HepG2 (cell line): Measurements from ENCODE around the gene GDF11. TPM values are rescaled to one million over a fixed set of nuclear protein-coding genes. Genes with fewer than 3 reads are reported as not detected.

Experiments
- CENPX ChIP-seq: sonication (generic); formaldehyde crosslinking; IDR thresholded peaks from 2 replicates; pipeline ENCODE4 v1.9.0; 2021; ENCODE audit warnings: mild to moderate bottlenecking, missing genetic modification reagents, moderate library complexity
- HNF1A ChIP-seq, 2 experiments: sonication (generic) in 1 of 2; formaldehyde crosslinking in 1 of 2; IDR thresholded peaks; 2 replicates each; pipeline versions ENCODE4 v1.4.0 to v1.6.1; 2016 to 2020; ENCODE audit warnings: borderline replicate concordance in 1 of 2, low read depth in 1 of 2, mild to moderate bottlenecking in 1 of 2, missing genetic modification reagents in 1 of 2
- HNRNPLL ChIP-seq: fragments of 200-400 bp; formaldehyde crosslinking; IDR thresholded peaks from 2 replicates; pipeline ENCODE4 v1.6.1; 2017; ENCODE audit warnings: mild to moderate bottlenecking, low read depth, low read length; ENCODE audit not compliant: poor library complexity, severe bottlenecking
- HOXA9 ChIP-seq: sonication (generic); formaldehyde crosslinking; IDR thresholded peaks from 2 replicates; pipeline ENCODE4 v1.8.1; 2022; ENCODE audit warnings: missing genetic modification reagents, mild to moderate bottlenecking, moderate library complexity, borderline replicate concordance
- MEF2D ChIP-seq: sonication (generic); formaldehyde crosslinking; IDR thresholded peaks from 2 replicates; pipeline ENCODE4 v1.5.1; 2020; ENCODE audit warnings: mild to moderate bottlenecking, missing genetic modification reagents
- MLLT10 ChIP-seq: sonication (generic); formaldehyde crosslinking; IDR thresholded peaks from 2 replicates; pipeline ENCODE4 v1.4.0; 2020; ENCODE audit warnings: missing genetic modification reagents
- NAIF1 ChIP-seq: sonication (generic); formaldehyde crosslinking; IDR thresholded peaks from 2 replicates; pipeline ENCODE4 v1.5.0; 2020; ENCODE audit warnings: mild to moderate bottlenecking, missing genetic modification reagents, borderline replicate concordance
- NFE2 ChIP-seq: sonication (generic); formaldehyde crosslinking; IDR thresholded peaks from 2 replicates; pipeline ENCODE4 v1.4.0; 2020; ENCODE audit warnings: missing genetic modification reagents
- NFE2L2 ChIP-seq: fragments of 150-350 bp; IDR thresholded peaks from 2 replicates; pipeline ENCODE4 v1.6.1; 2014; ENCODE audit warnings: low read length
- POGZ ChIP-seq: sonication (generic); formaldehyde crosslinking; IDR thresholded peaks from 2 replicates; pipeline ENCODE4 v1.4.0; 2020; ENCODE audit warnings: mild to moderate bottlenecking, missing genetic modification reagents
- RARG ChIP-seq: sonication (generic); formaldehyde crosslinking; IDR thresholded peaks from 2 replicates; pipeline ENCODE4 v1.4.0; 2020; ENCODE audit warnings: low read depth, mild to moderate bottlenecking, missing genetic modification reagents
- SRY ChIP-seq: sonication (generic); formaldehyde crosslinking; IDR thresholded peaks from 2 replicates; pipeline ENCODE4 v1.8.0; 2022; ENCODE audit warnings: mild to moderate bottlenecking, missing genetic modification reagents
- TCF12 ChIP-seq, 2 experiments: fragments of 450-650 bp in 1 of 2; sonication (generic) in 1 of 2; formaldehyde crosslinking in 1 of 2; IDR thresholded peaks; 2 replicates each; pipeline versions ENCODE4 v1.6.1 to v1.8.0; 2017 to 2022; ENCODE audit warnings: antibody characterized with exemption in 1 of 2, mild to moderate bottlenecking in 1 of 2, missing genetic modification reagents in 1 of 2, moderate library complexity in 1 of 2
- THAP11 ChIP-seq: IDR thresholded peaks from 2 replicates; pipeline ENCODE4 v1.6.1; 2016; ENCODE audit warnings: missing biosample characterization, missing genetic modification reagents
- XBP1 ChIP-seq: sonication (generic); formaldehyde crosslinking; IDR thresholded peaks from 2 replicates; pipeline ENCODE4 v1.5.0; 2020; ENCODE audit warnings: missing genetic modification reagents
- ZBTB42 ChIP-seq: sonication (generic); formaldehyde crosslinking; IDR thresholded peaks from 2 replicates; pipeline ENCODE4 v1.5.0; 2020; ENCODE audit warnings: mild to moderate bottlenecking, missing genetic modification reagents
- ZBTB8A ChIP-seq: sonication (generic); formaldehyde crosslinking; IDR thresholded peaks from 2 replicates; pipeline ENCODE4 v1.4.0; 2020; ENCODE audit warnings: mild to moderate bottlenecking, low read depth, missing genetic modification reagents, borderline replicate concordance
- ZNF224 ChIP-seq: sonication (generic); formaldehyde crosslinking; IDR thresholded peaks from 2 replicates; pipeline ENCODE4 v1.5.0; 2020; ENCODE audit warnings: mild to moderate bottlenecking, missing genetic modification reagents
- ZNF230 ChIP-seq: sonication (generic); formaldehyde crosslinking; IDR thresholded peaks from 2 replicates; pipeline ENCODE4 v1.4.0; 2020; ENCODE audit warnings: mild to moderate bottlenecking, missing genetic modification reagents
- ZNF451 ChIP-seq: sonication (generic); formaldehyde crosslinking; IDR thresholded peaks from 2 replicates; pipeline ENCODE4 v1.5.0; 2020; ENCODE audit warnings: mild to moderate bottlenecking, missing genetic modification reagents
- ZNF598 ChIP-seq: sonication (generic); formaldehyde crosslinking; IDR thresholded peaks from 2 replicates; pipeline ENCODE4 v1.5.1; 2020; ENCODE audit warnings: mild to moderate bottlenecking, missing genetic modification reagents, borderline replicate concordance
- ZNF605 ChIP-seq: sonication (generic); formaldehyde crosslinking; IDR thresholded peaks from 2 replicates; pipeline ENCODE4 v1.8.0; 2022; ENCODE audit warnings: mild to moderate bottlenecking, missing genetic modification reagents
- ZNF616 ChIP-seq: sonication (generic); formaldehyde crosslinking; IDR thresholded peaks from 2 replicates; pipeline ENCODE4 v1.5.0; 2020; ENCODE audit warnings: low read depth, mild to moderate bottlenecking, missing genetic modification reagents
- ZNF788 ChIP-seq: sonication (generic); formaldehyde crosslinking; IDR thresholded peaks from 2 replicates; pipeline ENCODE4 v1.5.0; 2020; ENCODE audit warnings: mild to moderate bottlenecking, missing genetic modification reagents, borderline replicate concordance
- polyA plus RNA-seq, 8 experiments: library from polyadenylated mRNA; depleted of rRNA in 3 of 8; stranded (reverse) in 7 of 8; unstranded in 1 of 8; fragments of >200 nt; fragmentation: Illumina TruSeq in 4 of 8; extraction: Trizol in 4 of 8; gene quantifications; 2 replicates each; pipeline versions ENCODE4 v1.2.1 to v1.2.3, GENCODE V29; 2011 to 2016; ENCODE audit warnings: low read depth in 4 of 8, missing spikeins in 1 of 8, mixed read lengths in 1 of 8; ENCODE audit not compliant: insufficient read depth in 1 of 8
- total RNA-seq, 5 experiments: library from RNA; depleted of rRNA; stranded (reverse); fragments of >200 nt; fragmentation: Illumina TruSeq; extraction: Trizol; gene quantifications; 2 replicates each; pipeline ENCODE4 v1.2.3, GENCODE V29; 2016; ENCODE audit warnings: low read depth in 1 of 5

GDF11 gene
- total and polyA plus RNA-seq, 2 of the 13 experiments (the other 11 are each of a cell fraction or from before 2014, with no cell fraction given) = 0.63 to 1.5 TPM

DNA sequence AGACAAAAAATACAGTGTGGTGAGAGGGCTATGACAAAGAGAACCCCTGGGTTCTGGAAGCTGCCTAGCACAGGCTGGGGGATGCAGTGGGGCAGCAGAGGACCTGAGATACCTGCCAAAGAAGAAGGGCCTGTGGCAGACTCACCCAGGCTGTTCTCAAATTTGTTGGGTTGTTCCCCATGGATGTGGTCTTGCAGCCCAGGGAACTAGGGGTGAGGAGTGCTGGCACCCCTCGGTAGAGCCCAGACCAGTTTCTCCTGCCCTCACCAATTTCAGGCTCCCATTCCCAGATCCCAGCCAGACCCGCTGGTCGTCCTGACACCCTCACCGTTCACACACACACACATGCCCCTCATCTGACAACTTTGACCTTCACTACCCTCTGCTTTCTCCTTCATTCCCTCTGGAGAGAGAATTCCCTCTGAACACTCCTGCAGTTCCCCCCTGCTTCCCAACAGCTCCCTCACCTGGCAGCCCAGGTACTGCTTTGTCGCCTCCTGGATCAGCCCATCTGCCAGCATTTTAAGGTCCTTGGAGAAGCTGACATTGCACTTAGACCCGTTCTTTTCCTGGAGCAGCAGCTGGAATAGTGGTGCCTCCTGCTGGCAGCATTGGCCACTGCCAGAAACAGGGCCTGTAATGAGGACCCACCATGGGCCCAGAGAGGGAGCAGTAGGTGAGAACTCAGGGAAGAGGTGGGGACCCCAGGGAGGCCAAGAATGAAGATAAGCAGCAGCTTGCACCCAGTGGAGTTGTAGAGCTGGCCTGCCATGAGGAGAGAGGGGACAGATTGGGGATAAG, 5.9 kb upstream of the GDF11 start (continued):
- TF ChIP-seq MEF2D (no peak), HNF1A (IDR thresholded peaks at IDR 0.05; ENCODE audit: low read depth) (no peak), HNF1A (CRISPR knock-in tag; IDR thresholded peaks at IDR 0.05; ENCODE audit: borderline replicate concordance) (no peak), ZNF230 (CRISPR knock-in tag) (peak; percentile 70; the same call in 1 of the 2 replicates), HNRNPLL (no peak), ZNF616 (CRISPR knock-in tag) (no peak), ZNF598 (CRISPR knock-in tag) (0 out of 2 replicates have a peak, but pooled peaks have one; percentile 35), XBP1 (CRISPR knock-in tag) (no peak), ZNF605 (CRISPR knock-in tag) (no peak), NFE2 (no peak), THAP11 (peak; percentile 37; the same call in 1 of the 2 replicates), RARG (no peak), HOXA9 (CRISPR knock-in tag) (no peak), NAIF1 (CRISPR knock-in tag) (no peak), ZNF224 (no peak), POGZ (CRISPR knock-in tag) (no peak), ZBTB42 (CRISPR knock-in tag) (no peak), CENPX (no peak), TCF12 (IDR thresholded peaks at IDR 0.05) (no peak), TCF12 (CRISPR knock-in tag; IDR thresholded peaks at IDR 0.05) (no peak), ZNF788 (CRISPR knock-in tag) (no peak; the same call in 1 of the 2 replicates), SRY (CRISPR knock-in tag) (no peak), ZNF451 (no peak), NFE2L2 (no peak), ZBTB8A (CRISPR knock-in tag) (no peak), MLLT10 (CRISPR knock-in tag) (no peak)
